Measurements from ENCODE around the gene XRCC1.

- TF ChIP-seq EZH2phosphoT487 (IDR thresholded peaks at IDR 0.05; ENCODE audit: insufficient read depth, low read depth) (no peak), EZH2 (IDR thresholded peaks at IDR 0.05; ENCODE audit: insufficient read depth, poor library complexity, severe bottlenecking) (no peak)
These were observed 10.5 kb downstream of the XRCC1 start for GRCh38 chr19:43564800-43565199.
